ENCODE measurements around the gene MYO18B.

GRCh38 chr22:25744694-25745093, 2.7 kb downstream of the MYO18B start:
- no peak for TF ChIP-seq CTCF (IDR thresholded peaks at IDR 0.05; ENCODE audit: insufficient read depth, low read length, poor library complexity, severe bottlenecking)
- no peak for TF ChIP-seq EZH2phosphoT487 (conservative IDR thresholded peaks at IDR 0.05; ENCODE audit: low read length)

All from SU-DHL-6 (cell line).